Ureter (tissue), 1 donor: ENCODE data around the gene SLC16A3. TPM values are rescaled to one million over a fixed set of nuclear protein-coding genes. Genes with fewer than 3 reads are reported as not detected.

Experiments used
- DNase-seq: peaks from one replicate; pipeline ENCODE4 v3.0.0-alpha.2; 2020; ENCODE audit warnings: low spot score
- total RNA-seq: library from RNA; stranded (reverse); gene quantifications from one replicate; pipeline ENCODE4 v1.2.4, GENCODE V29; 2023
- donor health status: DM: yes; HTN: yes; CAD: no.

Gene SLC16A3
- total RNA-seq, 1 donor from 2014 or later = 44.2 TPM

- no peak for DNase-seq
These were observed 40.5 kb downstream of the SLC16A3 start for GRCh38 chr17:82269138-82269881.

- DNase-seq = no peak
These were observed 41.1 kb downstream of the SLC16A3 start for GRCh38 chr17:82269882-82270500.

- no peak for DNase-seq
These were observed 41.8 kb downstream of the SLC16A3 start for GRCh38 chr17:82270651-82271050.

- DNase-seq = no peak
These were observed 42.6 kb downstream of the SLC16A3 start for GRCh38 chr17:82271401-82271800.

- DNase-seq = no peak
These were observed 43.9 kb downstream of the SLC16A3 start for GRCh38 chr17:82272495-82273326.

GRCh38 chr17:82273327-82274133 is 44.7 kb downstream of the SLC16A3 start, which contains the start of gene CSNK1D:
Gene CSNK1D (minus strand): TSS chr17:82273700. CDS start chr17:82273381, 319 bp downstream.
- peak; percentile 93 for DNase-seq

- no peak for DNase-seq
These were observed 45.5 kb downstream of the SLC16A3 start for GRCh38 chr17:82274134-82275020.

GRCh38 chr17:82275326-82275725 is 46.5 kb downstream of the SLC16A3 start:
- DNase-seq = no peak

GRCh38 chr17:82276938-82277337 is 48.1 kb downstream of the SLC16A3 start:
- no peak for DNase-seq

GRCh38 chr17:82277851-82278250 is 49.0 kb downstream of the SLC16A3 start:
- no peak for DNase-seq

GRCh38 chr17:82278308-82278707 is 49.5 kb downstream of the SLC16A3 start:
- DNase-seq = no peak

- no peak for DNase-seq
These were observed 50.0 kb downstream of the SLC16A3 start for GRCh38 chr17:82278786-82279391.

GRCh38 chr17:82280537-82280936 is 51.7 kb downstream of the SLC16A3 start:
- no peak for DNase-seq

- DNase-seq = no peak
These were observed 52.2 kb downstream of the SLC16A3 start for GRCh38 chr17:82281076-82281475.

- no peak for DNase-seq
These were observed 52.8 kb downstream of the SLC16A3 start for GRCh38 chr17:82281502-82282238.

GRCh38 chr17:82282239-82283207 is 53.7 kb downstream of the SLC16A3 start:
- no peak for DNase-seq

GRCh38 chr17:82283208-82283749 is 54.4 kb downstream of the SLC16A3 start:
- no peak for DNase-seq

GRCh38 chr17:82285141-82285540 is 56.3 kb downstream of the SLC16A3 start:
- DNase-seq = no peak
